HG03196 (cell line): ENCODE data around the gene OPALIN.

ENCODE experiments used
- ATAC-seq: cut with Tn5 transposase; IDR thresholded peaks from one replicate; pipeline ENCODE4 v1.9.1; 2021; ENCODE audit not compliant: unreplicated experiment

Gene OPALIN

GRCh38 chr10:96301616-96302015 is 57.2 kb downstream of the OPALIN start:
- ATAC-seq: no peak

- no peak for ATAC-seq
Observed at GRCh38 chr10:96299383-96299782, 59.4 kb downstream of the OPALIN start.

GRCh38 chr10:96298362-96298761 is 60.4 kb downstream of the OPALIN start:
- ATAC-seq: no peak

GRCh38 chr10:96297486-96297885 is 61.3 kb downstream of the OPALIN start:
- ATAC-seq: no peak

- no peak for ATAC-seq
Observed at GRCh38 chr10:96295475-96295874, 63.3 kb downstream of the OPALIN start.
